IMR-90 (cell line): ENCODE data around the gene TAB2. TPM values are rescaled to one million over a fixed set of nuclear protein-coding genes. Genes with fewer than 3 reads are reported as not detected.

ENCODE experiments used
- ATAC-seq: fragments of 200-7000 bp; cut with Tn5 transposase; 2 replicates; pipeline ENCODE4 v1.9.1; 2020; ENCODE audit warnings: low read depth, mild to moderate bottlenecking, moderate library complexity
- BruUV-seq: library from RNA; stranded (reverse); fragments of 400-500 nt; replicated peaks from 2 replicates; lab custom pipeline; 2021; lab: Mats Ljungman, UMichigan
- CTCF ChIA-PET: fragments of 300-600 bp; formaldehyde crosslinking; extraction: SDS; loops from one replicate; lab custom pipeline; 2021; ENCODE audit warnings: antibody characterized with exemption; lab: Yijun Ruan, JAX
- POLR2A ChIA-PET: fragments of 300-600 bp; sonication (Branson Sonifier 250); formaldehyde crosslinking; loops from one replicate; lab custom pipeline; 2022; ENCODE audit warnings: antibody characterized with exemption; ENCODE audit not compliant: unreplicated experiment; lab: Charles Lee
- DNase-seq: peaks from one replicate; pipeline ENCODE4 v3.0.0; 2013
- H2AFZ ChIP-seq: replicated peaks from 2 replicates; pipeline ENCODE3; 2013; ENCODE audit warnings: low read length, mild to moderate bottlenecking; ENCODE audit not compliant: poor library complexity
- H2AK5ac ChIP-seq: 2 replicates; pipeline ENCODE4 v1.6.1; 2013; ENCODE audit warnings: low read depth, low read length, inconsistent platforms
- H2AK9ac ChIP-seq: replicated peaks from 2 replicates; pipeline ENCODE3; 2013; ENCODE audit warnings: mild to moderate bottlenecking, low read depth, low read length, moderate library complexity; ENCODE audit not compliant: poor library complexity
- H2BK120ac ChIP-seq: 2 replicates; pipeline ENCODE4 v1.6.1; 2013; ENCODE audit warnings: low read depth, low read length, inconsistent platforms
- H2BK15ac ChIP-seq: 3 replicates; pipeline ENCODE4 v1.6.1; 2013; ENCODE audit warnings: low read depth, low read length, inconsistent platforms
- H2BK20ac ChIP-seq: 2 replicates; pipeline ENCODE4 v1.6.1; 2013; ENCODE audit warnings: low read depth, mild to moderate bottlenecking, inconsistent platforms, low read length, moderate library complexity
- H2BK5ac ChIP-seq: 2 replicates; pipeline ENCODE4 v1.6.1; 2013; ENCODE audit warnings: mild to moderate bottlenecking, low read depth, low read length, inconsistent platforms; ENCODE audit not compliant: poor library complexity, severe bottlenecking
- H3K14ac ChIP-seq: replicated peaks from 2 replicates; pipeline ENCODE4 v1.6.1; 2013; ENCODE audit warnings: low read depth, low read length, inconsistent platforms
- H3K18ac ChIP-seq: 2 replicates; pipeline ENCODE4 v1.6.1; 2013; ENCODE audit warnings: low read depth, low read length, control low read depth
- H3K23ac ChIP-seq: 2 replicates; pipeline ENCODE4 v1.6.1; 2013; ENCODE audit warnings: low read depth, low read length, inconsistent platforms
- H3K27ac ChIP-seq: 2 replicates; pipeline ENCODE4 v1.5.1; 2013; ENCODE audit warnings: mild to moderate bottlenecking, control low read depth, low read length; ENCODE audit not compliant: insufficient read depth
- H3K27me3 ChIP-seq: 2 replicates; pipeline ENCODE4 v1.6.1; 2013; ENCODE audit warnings: low read length; ENCODE audit not compliant: control insufficient read depth, insufficient read depth
- H3K36me3 ChIP-seq: 2 replicates; pipeline ENCODE4 v1.6.1; 2013; ENCODE audit warnings: low read length, mixed read lengths; ENCODE audit not compliant: control insufficient read depth, insufficient read depth
- H3K4ac ChIP-seq: 2 replicates; pipeline ENCODE4 v1.6.1; 2013; ENCODE audit warnings: low read depth, low read length, inconsistent platforms
- H3K4me1 ChIP-seq: 2 replicates; pipeline ENCODE4 v1.6.1; 2013; ENCODE audit warnings: low read length, mixed read lengths; ENCODE audit not compliant: control insufficient read depth, insufficient read depth
- H3K4me2 ChIP-seq: 2 replicates; pipeline ENCODE4 v1.6.1; 2013; ENCODE audit warnings: low read depth, mild to moderate bottlenecking, control low read depth, low read length, moderate library complexity
- H3K4me3 ChIP-seq: 2 replicates; pipeline ENCODE4 v1.5.1; 2013; ENCODE audit warnings: low read depth, mild to moderate bottlenecking, control low read depth, low read length, moderate library complexity; ENCODE audit not compliant: insufficient read depth
- H3K56ac ChIP-seq: 2 replicates; pipeline ENCODE4 v1.6.1; 2013; ENCODE audit warnings: low read length, inconsistent platforms; ENCODE audit not compliant: insufficient read depth; ENCODE audit errors: extremely low read depth
- H3K79me1 ChIP-seq, 2 experiments: 2 replicates each; pipeline ENCODE4 v1.6.1; 2013; ENCODE audit warnings: low read length in 2 of 2, inconsistent platforms in 1 of 2, low read depth in 1 of 2
- H3K9ac ChIP-seq: 2 replicates; pipeline ENCODE4 v1.6.1; 2013; ENCODE audit warnings: low read depth, low read length, control low read depth
- H3K9me1 ChIP-seq: 2 replicates; pipeline ENCODE4 v1.6.1; 2013; ENCODE audit warnings: low read length, inconsistent platforms; ENCODE audit not compliant: insufficient read depth
- H3K9me3 ChIP-seq: 2 replicates; pipeline ENCODE4 v1.6.1; 2013; ENCODE audit warnings: low read length; ENCODE audit not compliant: control insufficient read depth, insufficient read depth
- H4K20me1 ChIP-seq: 2 replicates; pipeline ENCODE4 v1.6.1; 2013; ENCODE audit warnings: low read length, inconsistent platforms; ENCODE audit not compliant: insufficient read depth
- H4K5ac ChIP-seq: 2 replicates; pipeline ENCODE4 v1.6.1; 2013; ENCODE audit warnings: mild to moderate bottlenecking, low read depth, low read length, control low read depth
- H4K8ac ChIP-seq, 2 experiments: 2 replicates each; pipeline ENCODE4 v1.6.1; 2013; ENCODE audit warnings: low read depth in 2 of 2, low read length in 2 of 2, control low read depth in 1 of 2, inconsistent platforms in 1 of 2
- H4K91ac ChIP-seq: 2 replicates; pipeline ENCODE4 v1.6.1; 2013; ENCODE audit warnings: low read depth, low read length, inconsistent platforms; ENCODE audit not compliant: insufficient read depth
- BHLHE40 ChIP-seq: fragments of 150-350 bp; IDR thresholded peaks from 2 replicates; pipeline ENCODE4 v1.6.1; 2016; ENCODE audit warnings: mild to moderate bottlenecking, low read depth, low read length
- CHD1 ChIP-seq: IDR thresholded peaks from 2 replicates; pipeline ENCODE4 v1.6.1; 2012; ENCODE audit warnings: low read depth, low read length, improper control_type of control experiment
- MXI1 ChIP-seq: IDR thresholded peaks from 2 replicates; pipeline ENCODE4 v1.6.1; 2012; ENCODE audit warnings: low read depth, mild to moderate bottlenecking, low read length, moderate library complexity, borderline replicate concordance
- NFE2L2 ChIP-seq: fragments of 150-350 bp; IDR thresholded peaks from 2 replicates; pipeline ENCODE4 v1.6.1; 2016; ENCODE audit warnings: low read depth, mild to moderate bottlenecking, low read length
- RFX5 ChIP-seq: IDR thresholded peaks from 2 replicates; pipeline ENCODE4 v1.8.0; 2012; ENCODE audit warnings: low read depth, mild to moderate bottlenecking, low read length, moderate library complexity
- SMC3 ChIP-seq: fragments of 150-350 bp; IDR thresholded peaks from 2 replicates; pipeline ENCODE4 v1.6.1; 2016; ENCODE audit warnings: low read depth, mild to moderate bottlenecking, antibody characterized with exemption, low read length, moderate library complexity
- WGBS, 2 experiments: methylation state at CpG; one replicate each; pipeline versions ENCODE4 v1.1.5 to v1.1.7; 2013; ENCODE audit warnings: missing lambda C conversion rate in 2 of 2; ENCODE audit not compliant: insufficient read length in 1 of 2; ENCODE audit errors: extremely low coverage in 2 of 2; 5-methylcytosine and 5-hydroxymethylcytosine counted together
- dilution Hi-C: fragments of 300-500 bp; cut with HindIII; formaldehyde crosslinking; loops from one replicate; pipeline ENCODE4 v1.14.3; 2018; ENCODE audit warnings: low sequenced_read_pairs; ENCODE audit not compliant: unreplicated experiment
- in situ Hi-C: fragments of 300-500 bp; cut with MboI; formaldehyde crosslinking; loops from 3 replicates; pipeline ENCODE4 v1.14.3; 2019; ENCODE audit warnings: low sequenced_read_pairs, inconsistent platforms, mixed read lengths
- intact Hi-C: fragments of 100-400 bp; cut with micrococcal nuclease; formaldehyde crosslinking; loops from 2 replicates; pipeline ENCODE4 v1.10.0; 2022
- polyA plus RNA-seq, 3 experiments: library from polyadenylated mRNA; depleted of rRNA; stranded (reverse); fragments of >200 nt; gene quantifications; 2 replicates each; pipeline ENCODE4 v1.2.3, GENCODE V29; 2012; ENCODE audit warnings: low replicate concordance in 1 of 3
- total RNA-seq: library from RNA; depleted of rRNA; stranded (reverse); fragments of >200 nt; gene quantifications from 2 replicates; pipeline ENCODE4 v1.2.3, GENCODE V29; 2012
- TF ChIP-seq, protein P1 (sequence below): fragments of 150-350 bp; IDR thresholded peaks from 2 replicates; pipeline ENCODE4 v1.6.1; 2016; ENCODE audit warnings: low read depth, mild to moderate bottlenecking, low read length, moderate library complexity, borderline replicate concordance

TAB2 gene
- total and polyA plus RNA-seq, 2 of the 4 experiments (the other 2 are of a cell fraction): 20.8 to 25.3 TPM

DNA sequence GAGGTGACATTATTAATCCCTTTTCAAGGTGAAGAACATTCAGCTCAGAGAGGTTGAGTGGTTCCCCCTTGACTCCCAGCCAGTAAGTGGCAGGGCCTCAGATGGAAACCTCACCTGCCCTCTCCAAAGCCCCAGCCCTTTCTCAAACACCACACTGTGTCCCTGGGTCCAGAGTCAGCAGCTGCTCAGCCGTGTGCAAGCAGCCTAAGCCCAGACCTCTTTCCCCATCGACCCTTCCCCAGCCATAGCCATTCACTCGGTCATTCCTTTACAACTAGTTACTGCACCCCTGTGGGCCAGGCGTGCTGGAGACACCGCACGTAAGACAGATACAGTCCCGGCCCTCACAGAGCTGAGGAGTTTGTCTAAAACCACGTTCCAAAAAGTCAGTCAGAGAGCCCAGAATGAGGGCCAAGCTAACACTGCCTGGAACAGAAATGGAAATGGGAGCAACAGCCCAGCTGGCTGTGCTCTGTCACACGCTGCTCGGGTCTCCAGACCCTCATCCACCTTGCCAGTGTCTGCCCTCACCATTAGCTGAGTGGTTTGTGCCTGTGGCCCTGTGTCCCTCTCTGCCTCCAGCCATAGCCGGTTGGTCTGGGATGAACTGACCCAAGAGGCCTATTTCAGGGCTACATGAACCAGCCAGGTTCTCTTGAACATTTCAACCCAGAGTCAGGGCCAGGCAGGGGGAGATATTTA is 137.7 kb downstream of the TAB2 start (continued):
- TF ChIP-seq MXI1: no peak

DNA sequence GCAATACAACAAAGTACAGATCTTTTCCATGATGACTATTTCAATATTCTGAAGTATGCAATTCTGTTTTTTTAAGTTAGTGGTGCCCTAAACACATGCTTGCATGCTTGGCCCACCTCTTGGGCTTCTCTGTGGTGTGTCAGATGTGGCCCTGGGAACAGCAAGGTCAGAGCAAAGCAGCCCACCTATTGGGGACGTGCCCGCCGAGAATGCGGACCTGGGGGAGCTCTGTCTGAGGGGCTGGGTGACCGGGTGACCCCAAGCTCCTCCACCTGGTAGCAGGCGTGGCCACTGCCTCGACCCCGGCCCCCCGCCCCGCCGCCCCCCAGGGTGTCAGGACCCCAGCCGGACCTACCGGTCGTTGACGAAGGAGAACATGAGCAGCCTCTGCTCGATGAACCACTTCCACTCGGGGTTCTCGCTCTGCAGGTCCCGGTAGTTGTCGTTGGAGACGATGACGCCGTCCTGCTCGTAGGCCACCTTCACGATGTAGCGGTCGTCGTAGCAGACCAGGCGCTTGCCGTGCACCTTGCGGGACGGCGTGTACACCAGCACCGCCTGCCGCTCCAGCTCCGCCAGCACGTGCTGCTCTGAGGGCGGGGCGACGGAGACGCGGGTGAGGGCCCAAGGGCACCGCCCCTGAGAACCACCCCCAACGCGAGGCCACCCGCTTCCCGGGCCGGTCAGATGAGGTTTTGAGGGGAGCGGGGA is 139.0 kb downstream of the TAB2 start:
- Histone ChIP-seq H4K91ac (no peak overlapping the region), H3K9me3 (no peaks in the 10 kb centered on the region), H3K9ac (no peak overlapping the region), H3K79me1 (no peaks in the 10 kb centered on the region), H3K27ac (no peak overlapping the region), H3K4me3 (no peak overlapping the region), H2AK9ac (no peak overlapping the region), H4K8ac (no peak overlapping the region), H2AK5ac (no peak overlapping the region), H3K4ac (no peak overlapping the region), H2AFZ (no peak overlapping the region), H3K27me3 (peaks cover 4% of the 10 kb centered on the region; the same call in 1 of the 2 replicates), H3K56ac (no peak overlapping the region), H2BK120ac (no peak overlapping the region), H3K9me1 (peaks cover 3% of the 10 kb centered on the region; the same call in 1 of the 2 replicates), H3K14ac (no peak overlapping the region), H3K4me1 (peaks cover 14% of the 10 kb centered on the region), H3K4me2 (no peak overlapping the region), H4K5ac (no peak overlapping the region), H3K36me3 (no peaks in the 10 kb centered on the region), H4K20me1 (no peaks in the 10 kb centered on the region), H3K23ac (no peak overlapping the region), H3K18ac (no peak overlapping the region), H2BK20ac (no peak overlapping the region), H2BK5ac (no peak overlapping the region), H2BK15ac (no peak overlapping the region)
- in situ Hi-C loops (no loop called here), intact Hi-C loops (no loop called here), dilution Hi-C loops (no loop called here)
- 92% methylated on average over 36 of the region's 49 CpGs; no CpG with 5 or more reads in 1 of the 2 experiments for WGBS, 2 experiments
- no peak for ATAC-seq
- ChIA-PET POLR2A (no interaction called here), CTCF (no interaction called here)
- DNase-seq: no peak
- no TSS peak for BruUV-seq
- TF ChIP-seq BHLHE40 (no peak), SMC3 (no peak), CHD1 (no peak), NFE2L2 (no peak), RFX5 (no peak)
- TF ChIP-seq, protein P1, sequence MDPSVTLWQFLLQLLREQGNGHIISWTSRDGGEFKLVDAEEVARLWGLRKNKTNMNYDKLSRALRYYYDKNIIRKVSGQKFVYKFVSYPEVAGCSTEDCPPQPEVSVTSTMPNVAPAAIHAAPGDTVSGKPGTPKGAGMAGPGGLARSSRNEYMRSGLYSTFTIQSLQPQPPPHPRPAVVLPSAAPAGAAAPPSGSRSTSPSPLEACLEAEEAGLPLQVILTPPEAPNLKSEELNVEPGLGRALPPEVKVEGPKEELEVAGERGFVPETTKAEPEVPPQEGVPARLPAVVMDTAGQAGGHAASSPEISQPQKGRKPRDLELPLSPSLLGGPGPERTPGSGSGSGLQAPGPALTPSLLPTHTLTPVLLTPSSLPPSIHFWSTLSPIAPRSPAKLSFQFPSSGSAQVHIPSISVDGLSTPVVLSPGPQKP: no peak
